Stimulated activated CD8-positive, alpha-beta memory T cell treated with anti-CD3 and anti-CD28 coated beads, Interleukin-15, amount 100 ng/mL, for 48 hours (primary cell): Measurements from ENCODE around the gene FABP1.

Source experiments
- DNase-seq, 2 donors: peaks; one replicate each; pipeline ENCODE4 v3.0.0-alpha.2; 2020; ENCODE audit warnings: low read depth in 2 of 2

FABP1 gene

GRCh38 chr2:88081924-88082608 is 45.8 kb downstream of the FABP1 start:
- no peak for DNase-seq

DNA sequence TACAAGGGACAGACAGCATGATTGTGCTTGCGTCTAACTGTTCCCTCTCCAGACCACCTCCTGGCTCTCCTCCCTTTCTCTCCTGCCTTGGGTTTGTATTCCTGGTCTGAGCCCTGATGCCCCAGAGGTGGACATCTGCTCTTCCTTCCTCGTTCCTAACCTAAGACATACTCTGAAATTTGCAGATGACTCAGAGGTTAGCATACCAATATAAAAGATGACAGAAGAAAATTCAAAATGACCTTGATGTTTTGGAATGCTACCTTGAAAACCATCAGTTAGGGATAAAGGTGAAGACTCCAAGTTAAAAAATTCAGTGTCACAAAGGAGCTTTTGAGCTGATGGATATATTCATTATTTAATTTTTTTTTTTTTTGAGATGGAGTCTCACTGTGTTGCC is 47.3 kb downstream of the FABP1 start:
- no peak for DNase-seq

DNA sequence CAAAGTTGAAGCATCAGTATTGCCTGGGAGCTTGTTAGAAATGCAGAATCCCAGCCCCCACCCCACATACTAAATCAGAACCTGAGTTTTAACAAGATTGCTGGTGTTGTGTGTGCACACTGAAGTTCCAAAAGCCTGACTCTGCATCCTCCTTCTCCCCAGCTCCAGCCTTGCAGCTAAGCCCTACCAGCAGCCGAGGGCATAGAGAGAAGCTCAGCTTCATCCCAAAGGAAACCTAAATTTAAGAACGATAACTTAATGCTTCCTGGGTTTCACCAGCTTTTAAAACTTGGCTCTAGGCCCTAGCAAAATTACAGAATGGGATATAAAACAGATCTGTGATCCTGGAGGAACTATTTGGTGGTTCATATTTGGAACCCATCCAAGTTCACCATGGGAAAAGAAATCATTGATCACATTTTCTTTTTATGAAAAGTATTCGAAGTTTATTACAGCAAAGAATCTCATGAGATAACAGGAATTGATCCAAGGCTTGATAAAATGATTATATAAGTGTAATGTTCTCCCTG is 49.2 kb downstream of the FABP1 start:
- DNase-seq, result no peak

DNA sequence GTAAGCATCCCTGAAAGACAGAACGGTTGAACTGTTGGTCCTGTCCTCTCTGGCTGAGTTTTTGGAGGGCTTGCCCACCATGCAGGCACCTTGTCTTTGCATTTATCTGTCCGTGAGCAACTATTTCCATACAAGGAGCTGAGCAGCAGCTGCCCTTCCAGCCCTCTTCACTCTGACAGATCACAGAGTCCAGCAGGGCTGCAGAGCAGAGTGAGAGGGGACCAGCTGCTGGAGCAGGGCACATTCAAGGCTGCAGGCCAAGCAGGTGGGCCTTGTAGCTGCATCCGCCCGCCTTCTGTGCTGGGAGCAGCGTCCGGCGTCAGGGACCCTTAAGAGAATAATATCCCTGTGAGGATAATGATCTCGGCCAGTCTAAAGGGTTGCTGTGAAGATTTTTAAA is 50.8 kb downstream of the FABP1 start:
- no peak for DNase-seq

DNA sequence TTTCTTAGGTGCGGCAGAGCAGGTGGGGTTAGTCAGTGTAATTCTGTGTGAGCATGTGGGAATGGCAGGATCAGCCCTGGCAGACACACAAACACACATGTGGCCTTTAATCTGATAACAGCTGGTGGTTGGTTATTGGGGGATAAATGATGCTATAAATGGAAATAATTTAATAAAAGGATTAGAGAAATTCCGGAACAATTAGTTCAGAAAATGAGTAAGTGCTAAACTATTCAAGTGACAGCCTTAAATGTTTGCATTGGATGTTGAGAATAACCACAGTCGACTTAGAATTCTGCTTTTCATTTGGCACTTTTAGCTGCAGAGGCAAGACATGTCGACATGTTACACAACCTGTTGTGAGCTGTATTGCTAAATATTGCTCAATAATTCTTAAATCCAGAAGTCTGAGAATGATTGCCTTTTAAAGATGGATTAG is 53.0 kb downstream of the FABP1 start:
- no peak for DNase-seq

- DNase-seq, result no peak
Observed at GRCh38 chr2:88074150-88074549, 53.7 kb downstream of the FABP1 start.
